Activated CD8-positive, alpha-beta memory T cell treated with anti-CD3 and anti-CD28 coated beads, Interleukin-2, amount 50 U/mL, for 1 hour (primary cell): ENCODE results near the gene NUBP2.

ENCODE experiments used
- DNase-seq: peaks from one replicate; pipeline ENCODE4 v3.0.0-alpha.2; 2020; ENCODE audit errors: extremely low read depth

Gene NUBP2

DNA sequence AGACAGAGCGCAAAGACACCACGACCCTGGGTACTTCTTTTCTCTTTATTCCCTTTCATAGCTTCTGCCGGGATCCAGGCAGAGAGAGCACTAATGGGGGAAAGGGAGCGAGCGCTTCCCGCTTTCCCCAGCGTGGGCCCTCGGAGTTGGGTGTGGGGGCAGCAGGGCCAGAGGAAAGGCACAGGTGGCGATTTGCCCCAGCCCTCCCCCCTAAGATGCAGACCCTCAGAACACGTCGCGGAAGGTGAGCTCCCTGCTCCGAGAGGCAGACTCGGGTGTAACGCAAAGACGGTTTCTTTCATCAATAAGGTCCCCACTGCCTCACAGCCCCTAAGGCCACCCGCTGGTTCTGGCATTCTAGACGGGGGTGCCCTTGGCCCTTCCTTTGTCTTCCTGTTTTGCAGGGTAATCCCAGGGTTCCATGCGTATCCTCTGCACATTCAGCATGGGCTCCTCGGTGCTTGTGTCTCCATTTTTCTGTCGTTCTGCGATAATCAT lies 10.8 kb upstream of the NUBP2 start:
- DNase-seq, result no peak

DNA sequence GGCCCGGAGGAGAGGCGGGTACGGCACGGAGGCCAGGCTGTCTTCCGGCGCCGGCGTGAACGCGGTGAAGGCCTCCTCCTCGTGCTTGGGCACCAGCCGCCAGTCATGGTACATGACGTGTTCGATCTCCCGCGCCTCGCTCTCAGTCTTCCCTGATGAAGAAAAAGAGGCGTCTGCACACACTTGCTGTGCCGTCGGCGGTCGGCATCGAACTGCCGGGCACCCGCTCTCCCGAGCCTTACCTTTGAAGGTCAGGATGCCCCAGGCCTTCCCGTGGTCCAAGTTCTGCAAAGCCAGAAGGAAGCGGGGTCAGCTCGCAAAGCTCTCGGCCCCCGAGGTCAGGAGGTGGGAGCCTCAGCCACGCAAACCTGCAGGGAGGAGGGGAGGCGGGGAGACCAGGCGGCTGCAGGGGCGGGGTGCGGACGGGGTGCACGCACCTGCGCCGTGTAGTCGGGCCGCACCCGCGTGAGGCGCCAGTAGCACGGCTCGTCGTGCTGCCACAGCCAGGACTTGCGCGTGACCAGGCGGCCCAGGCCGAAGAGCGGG lies 10.3 kb upstream of the NUBP2 start, which contains the start of gene EME2:
EME2 (plus strand) TSS at position 449 of the 546 bp plus-strand sequence. CDS start 418 bp downstream, outside the sequence.
- no peak for DNase-seq

DNA sequence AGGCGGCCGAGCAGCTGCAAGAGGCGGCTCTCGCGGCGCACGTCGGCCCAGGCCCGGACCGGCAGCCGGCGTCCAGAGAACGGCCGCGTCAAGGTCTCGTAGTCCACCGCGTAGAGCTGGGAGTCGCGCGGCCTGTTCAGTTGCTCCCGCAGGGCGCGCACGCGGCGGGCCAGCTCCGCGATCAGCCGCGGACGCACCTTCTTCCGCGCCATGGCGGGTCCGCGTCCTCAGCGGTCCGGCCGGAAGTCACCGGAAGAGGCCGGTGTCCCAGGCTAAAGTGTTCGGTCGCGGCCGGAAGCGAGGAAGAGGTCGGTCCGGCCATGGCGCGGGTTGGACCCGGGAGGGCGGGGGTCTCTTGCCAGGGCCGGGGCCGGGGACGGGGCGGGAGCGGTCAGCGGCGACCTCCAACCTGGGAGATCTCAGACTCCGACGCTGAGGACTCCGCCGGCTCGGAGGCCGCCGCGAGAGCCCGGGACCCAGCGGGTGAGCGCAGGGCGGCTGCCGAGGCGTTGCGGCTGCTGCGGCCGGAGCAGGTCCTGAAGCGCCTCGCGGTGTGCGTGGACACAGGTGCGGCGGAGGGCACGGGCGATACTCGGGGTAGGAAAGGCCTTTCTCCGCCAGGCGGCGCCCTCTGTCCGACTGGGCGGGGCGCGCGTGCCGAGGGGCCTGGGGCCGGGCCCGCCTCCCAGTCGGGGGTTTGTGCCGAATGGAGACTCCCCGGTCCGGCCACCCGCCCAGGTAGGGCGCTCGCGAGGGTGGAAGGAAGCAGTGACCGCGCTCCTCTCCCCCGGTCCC lies 9.7 kb upstream of the NUBP2 start, which contains the start of gene MRPS34:
MRPS34 (minus strand) TSS at position 227 of the 795 bp plus-strand sequence; CDS start at position 212, 15 bp downstream.
- peak; percentile 37 for DNase-seq

DNA sequence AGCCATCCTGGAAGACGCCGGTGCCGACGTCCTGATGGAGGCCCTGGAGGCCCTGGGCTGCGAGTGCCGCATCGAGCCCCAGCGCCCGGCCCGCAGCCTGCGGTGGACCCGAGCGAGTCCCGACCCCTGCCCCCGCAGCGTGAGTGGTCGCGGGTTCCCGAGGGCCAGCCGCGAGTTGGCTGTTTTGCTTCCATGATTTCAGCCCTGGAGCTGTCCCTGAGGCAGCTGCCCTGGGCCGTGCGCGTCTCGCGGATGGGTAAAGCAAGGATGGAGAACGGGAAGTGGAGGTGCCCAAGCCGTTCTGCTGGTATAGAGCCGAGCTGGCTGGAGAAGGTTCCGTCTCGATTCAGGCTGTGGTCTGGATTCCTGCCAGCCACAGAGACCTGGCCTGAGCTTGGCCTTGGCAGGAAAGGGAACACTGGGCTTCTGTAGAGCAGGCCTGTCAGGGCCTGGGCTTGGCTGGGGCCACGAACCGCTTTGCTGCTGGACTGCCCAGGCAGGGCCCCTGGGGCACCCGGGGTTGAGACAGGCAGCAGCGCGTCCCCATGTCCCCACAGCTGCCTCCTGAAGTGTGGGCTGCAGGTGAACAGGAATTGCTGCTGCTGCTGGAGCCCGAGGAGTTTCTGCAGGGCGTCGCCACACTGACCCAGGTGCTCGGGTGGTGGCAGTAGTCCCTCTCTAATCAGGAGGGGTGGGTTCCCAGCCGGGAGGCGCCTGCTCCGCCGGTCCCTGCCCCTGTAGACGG lies 8.9 kb upstream of the NUBP2 start:
- DNase-seq, result no peak

DNA sequence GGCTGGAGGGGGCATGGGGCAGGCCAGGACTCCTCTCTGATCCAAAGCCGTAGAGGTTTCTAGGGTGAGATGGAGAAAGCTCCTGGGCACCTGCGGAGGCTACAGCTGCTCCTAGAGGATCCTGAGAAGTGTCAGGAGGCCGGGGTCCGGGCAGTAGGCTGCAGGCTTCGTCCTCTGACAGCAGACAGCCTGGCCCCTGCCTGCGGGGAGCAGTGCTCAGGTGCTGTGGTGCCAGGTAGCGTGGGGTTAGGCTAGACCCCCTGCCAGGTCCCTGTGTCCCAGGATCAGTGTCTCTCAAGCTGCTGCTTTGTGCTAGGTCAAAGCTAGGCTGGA lies 8.3 kb upstream of the NUBP2 start:
- no peak for DNase-seq

DNA sequence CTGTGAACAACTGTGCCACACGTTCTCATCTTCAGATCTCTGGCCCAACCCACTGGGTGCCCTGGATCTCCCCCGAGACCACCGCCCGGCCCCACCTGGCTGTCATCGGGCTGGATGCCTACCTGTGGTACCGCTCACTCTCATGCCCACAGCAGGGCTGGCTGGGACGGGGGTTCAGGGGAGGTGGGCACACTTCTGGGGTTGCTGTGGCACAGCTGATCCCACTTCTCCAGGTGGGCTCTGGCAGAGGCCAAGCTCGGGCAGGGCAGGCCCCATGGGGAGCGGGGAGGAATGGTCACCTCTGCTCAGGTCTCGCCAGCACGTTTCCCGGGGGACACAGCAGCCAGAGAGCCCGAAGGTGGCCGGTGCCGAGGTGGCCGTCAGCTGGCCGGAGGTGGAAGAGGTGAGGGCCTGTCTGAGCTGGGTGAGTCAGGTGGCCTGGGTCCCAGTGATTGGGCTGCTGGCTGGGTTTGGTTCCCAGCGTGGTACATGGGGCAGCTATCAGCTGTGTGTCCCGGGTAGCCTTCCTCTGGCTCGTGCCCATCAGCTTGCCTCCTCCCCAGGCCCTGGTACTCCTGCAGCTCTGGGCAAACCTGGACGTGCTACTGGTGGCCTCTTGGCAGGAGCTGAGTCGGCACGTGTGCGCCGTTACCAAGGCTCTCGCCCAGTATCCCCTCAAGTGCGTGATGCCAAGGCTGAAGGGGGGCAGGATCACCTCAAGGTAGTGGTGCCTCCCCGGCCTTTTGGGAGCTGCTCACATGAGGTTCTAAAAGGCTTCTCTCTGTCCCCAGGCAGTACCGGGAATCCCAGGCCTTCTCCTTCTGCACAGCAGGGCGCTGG lies 7.5 kb upstream of the NUBP2 start:
- DNase-seq, result no peak

DNA sequence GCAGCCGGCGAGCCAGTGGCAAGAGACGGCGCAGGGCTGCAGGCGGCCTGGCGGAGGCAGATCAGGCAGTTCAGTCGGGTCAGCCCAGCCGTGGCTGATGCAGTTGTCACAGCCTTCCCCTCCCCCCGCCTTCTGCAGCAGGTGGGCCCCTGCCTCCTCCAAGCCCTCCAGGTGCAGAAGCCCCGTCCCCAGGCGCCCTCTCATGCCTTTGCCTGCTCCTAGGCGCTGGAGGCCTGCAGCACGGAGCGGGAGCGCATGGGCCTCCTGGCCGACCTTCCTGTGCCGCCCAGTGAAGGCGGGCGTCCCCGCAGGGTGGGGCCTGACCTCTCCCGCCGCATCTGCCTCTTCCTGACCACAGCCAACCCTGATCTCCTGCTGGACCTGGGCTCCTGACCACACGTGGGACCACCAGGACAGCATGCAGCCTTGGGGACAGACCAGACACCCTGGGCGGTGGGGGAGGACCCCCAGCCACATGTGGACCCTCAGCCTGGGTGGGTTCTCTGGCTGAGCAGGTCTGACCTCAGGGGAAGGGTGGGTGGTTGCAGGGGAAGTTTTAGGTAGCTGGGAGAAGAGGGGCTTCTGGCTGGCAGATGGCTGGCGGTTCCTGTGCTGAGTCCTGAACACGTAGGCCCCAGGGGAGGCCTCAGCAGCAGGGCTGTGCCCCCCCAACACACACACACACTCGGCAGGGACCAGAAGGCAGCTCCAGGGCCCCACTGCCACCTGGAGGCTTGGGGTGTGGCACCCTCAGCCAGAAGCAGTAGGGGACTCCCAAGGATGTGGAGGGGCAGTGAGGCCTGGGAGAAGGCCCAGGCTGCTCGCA lies 6.7 kb upstream of the NUBP2 start:
- DNase-seq, result no peak

DNA sequence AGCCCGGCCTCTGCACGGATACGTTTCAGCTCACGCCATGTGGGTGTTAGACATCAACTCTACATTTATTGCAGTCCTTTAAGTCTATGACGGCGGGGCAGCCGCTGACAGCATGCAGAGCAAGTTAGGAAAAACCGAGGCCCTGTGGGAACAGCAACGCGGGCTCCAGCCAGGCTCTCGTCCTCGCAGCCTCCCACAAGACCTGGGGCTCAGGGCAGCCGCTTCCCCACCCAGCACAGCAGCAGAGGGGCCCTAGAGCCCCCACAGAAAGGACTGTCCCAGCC lies 6.1 kb upstream of the NUBP2 start:
- DNase-seq, result no peak

DNA sequence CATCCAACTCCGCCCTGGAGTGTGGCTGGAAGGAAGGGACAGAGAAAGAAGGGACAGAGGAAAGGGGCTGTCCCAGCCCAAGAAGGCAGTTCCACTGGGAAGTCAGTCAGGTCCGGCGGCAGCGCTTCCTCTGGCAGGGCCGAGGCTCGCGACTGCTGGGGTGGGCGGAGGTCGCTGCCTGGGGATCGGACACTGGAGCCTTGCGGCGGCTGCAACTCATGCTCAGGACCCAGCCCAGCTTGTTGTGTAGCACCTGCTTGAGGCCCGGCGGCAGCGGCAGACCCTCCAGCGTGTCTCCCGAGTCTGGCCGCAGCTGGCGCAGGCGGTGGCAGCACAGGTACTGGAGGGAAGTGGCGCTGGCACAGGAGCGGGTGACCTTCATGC lies 5.8 kb upstream of the NUBP2 start:
- no peak for DNase-seq

DNA sequence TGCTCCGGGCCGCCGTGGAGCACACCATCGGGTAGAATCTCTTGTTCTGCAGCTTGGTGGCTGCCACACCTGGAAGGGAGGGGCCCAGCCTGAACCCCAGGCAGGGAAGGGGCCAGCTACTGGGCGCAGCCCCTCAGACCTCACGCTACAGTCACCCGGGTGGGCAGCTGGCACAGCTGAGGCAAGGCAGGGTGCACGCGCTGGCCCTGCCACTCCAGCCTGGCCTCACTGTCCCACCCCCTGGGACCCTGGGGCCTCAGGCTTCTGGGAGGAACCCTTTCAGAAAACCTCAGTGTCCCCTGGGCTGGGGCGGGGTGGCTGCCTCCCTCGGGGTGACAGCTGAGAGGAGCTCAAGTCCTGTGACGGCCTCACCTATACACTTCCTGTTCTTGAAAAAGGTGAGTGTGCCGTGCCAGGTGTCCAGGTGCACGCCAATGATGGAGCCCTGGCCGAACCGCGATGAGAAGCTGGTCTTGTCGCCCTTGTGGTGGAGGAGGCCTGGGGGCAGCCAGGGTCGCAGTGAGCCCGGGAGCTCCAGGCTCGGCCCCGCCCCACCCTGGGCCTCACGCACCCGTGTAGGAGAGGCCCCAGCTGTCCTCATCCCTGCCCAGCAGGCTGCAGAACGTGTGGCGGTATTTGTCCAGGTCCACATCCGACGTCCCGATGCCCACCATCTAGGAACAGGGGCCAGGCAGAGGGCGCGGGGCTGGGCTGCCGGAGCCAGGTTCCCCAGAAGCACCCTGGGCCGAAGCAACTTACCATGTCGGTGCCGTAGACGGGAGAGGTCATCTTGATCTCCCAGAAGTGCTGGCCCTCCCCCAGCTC lies 5.2 kb upstream of the NUBP2 start:
- no peak for DNase-seq

DNA sequence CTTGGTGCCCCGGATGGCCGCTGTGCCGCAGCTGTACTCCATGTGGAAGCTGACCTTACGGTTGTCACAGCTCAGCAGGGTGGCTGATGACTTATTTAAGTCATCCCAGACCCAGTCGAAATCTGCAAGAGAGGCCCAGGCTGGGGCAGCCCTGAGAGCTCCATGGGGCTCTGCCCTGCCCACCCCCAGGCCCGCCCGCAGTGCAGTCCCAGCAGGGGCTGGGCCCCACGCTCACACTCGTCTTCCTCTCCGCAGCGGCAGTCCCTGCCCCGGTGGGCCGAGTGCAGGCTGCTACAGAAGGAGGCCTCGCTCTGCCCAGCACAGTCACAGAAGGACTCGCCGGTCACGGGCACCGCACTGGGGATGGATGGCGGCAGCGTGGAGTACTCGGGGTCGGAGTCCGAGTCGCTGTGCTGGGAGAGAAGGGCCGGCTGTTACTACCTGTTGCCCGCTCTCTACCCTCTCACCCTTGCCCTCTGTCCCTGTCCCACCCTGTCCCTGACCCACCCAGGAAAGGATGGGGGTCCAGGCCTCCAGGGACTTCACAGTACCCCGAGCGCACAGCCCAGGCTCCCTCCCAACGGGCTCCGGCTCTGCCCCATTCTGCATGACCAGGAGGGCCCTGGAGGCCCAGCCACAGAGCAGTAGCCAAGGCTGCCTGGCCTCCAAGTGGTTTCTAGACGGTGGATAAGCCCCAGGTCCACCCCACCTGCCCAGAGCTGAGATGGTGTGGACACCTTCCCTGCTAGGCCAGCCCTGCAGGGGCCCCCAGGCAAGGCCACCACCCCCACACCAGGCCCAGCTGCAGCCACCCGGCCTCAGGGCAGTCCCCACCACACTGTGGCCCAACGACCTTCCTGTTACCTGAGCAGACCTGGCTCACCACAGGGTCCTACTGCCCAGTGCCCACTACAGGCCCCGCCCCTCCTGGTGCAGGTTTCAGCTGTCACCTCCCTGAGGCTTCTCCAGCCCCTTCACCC lies 4.3 kb upstream of the NUBP2 start:
- no peak for DNase-seq

DNA sequence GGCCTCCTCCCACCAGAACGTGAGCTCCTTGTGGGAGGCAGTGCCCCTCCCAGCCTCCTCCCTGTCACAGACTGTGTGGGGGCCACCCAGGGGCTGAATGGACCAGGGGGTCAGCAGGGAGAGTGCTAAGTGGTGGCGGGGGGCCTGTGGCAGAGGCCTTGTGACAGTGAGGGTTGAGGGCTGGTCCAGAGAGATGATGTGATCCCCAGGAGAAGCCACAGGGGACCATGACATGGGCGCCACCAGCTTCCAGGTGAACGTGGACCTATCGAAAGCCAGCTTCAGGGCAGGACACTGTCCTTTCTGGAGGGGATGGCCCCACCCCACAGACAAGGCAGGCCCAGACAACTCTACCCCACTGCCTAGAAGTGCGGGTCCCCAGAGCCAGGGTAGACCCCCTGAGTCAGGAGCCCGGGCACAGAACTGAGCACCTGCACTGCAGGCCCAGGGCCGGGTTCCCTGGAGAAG lies 3.5 kb upstream of the NUBP2 start:
- no peak for DNase-seq

DNA sequence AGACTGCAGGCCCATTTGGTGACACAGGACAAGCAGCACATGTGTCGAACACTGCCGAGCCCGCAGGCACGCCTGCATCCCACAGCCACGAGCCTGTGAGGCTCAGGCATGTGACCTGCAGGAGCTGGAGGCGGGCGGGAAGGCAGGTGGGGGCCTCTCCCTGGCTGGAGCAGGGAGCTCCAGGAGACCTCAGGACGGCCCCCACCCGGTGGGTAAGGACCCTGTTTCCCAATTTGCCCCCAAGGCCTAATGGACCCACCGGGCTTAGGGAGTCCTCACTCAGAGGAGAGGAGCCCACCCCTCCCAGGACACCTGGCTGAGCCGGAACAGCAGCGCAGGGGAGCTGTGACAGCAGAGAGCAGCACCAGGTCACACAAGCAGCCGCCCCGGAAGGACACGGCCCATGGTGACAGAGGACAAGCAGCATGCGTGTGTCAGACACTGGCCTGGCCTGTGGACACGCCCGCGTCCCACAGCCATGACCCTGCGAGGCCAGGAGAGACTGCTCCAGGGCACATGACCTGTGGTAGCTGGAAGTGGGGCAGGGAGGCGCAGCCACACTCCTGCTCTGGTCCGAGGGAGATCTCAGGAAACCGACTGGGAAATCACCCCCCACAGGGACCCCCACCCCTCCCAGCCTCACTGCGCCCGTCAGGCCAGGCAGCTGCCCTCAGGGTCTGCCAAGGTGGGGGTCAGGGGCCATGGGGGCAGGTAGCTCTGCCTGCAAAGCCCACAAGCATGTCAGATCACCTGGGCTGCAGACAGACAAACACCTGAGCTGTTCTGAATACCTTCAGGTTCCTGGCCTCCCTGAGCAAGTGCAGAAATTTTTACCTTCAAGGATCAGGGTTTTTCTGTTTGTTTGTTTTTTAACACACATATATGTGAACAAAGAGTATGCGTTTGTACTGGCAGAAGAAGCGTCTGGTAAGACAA lies 2.8 kb upstream of the NUBP2 start:
- DNase-seq, result no peak

DNA sequence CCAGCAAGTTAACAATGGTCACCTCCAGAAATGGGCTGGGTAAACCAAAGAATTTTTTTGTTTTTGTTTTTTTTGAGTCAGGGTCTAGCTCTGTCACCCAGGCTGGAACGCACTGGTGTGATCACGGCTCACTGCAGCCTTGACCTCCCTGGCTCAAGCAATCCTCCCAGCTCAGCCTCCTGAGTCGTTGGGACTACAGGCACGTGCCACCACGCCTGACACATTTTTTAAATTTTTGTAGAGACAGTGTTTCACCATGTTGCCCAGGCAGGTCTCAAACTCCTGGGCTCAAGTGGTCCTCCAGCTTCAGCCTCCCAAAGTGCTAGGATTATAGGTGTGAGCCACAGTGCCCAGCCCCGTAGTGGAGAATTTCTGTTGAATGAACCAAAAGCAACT lies 2.1 kb upstream of the NUBP2 start:
- no peak for DNase-seq

DNA sequence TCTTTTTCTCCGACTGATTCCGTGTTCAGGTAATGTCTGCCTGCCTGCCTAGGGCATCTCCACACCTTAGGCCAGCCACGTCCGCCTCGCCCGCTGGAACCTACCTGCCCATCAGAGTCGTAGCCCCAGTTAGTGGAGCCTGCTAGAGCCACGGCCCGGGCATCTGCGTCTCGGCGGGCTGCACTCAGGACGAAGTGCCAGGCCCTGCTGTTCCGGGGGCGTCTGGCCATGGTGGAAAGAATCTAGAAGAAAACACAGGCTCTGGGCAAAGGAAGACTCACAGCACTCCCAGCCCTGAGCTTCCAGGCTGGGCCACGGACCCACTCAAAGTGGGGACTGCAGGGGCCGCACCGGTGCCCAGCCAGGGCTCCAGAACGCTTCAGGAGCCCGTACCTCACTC lies 1.5 kb upstream of the NUBP2 start:
- no peak for DNase-seq

DNA sequence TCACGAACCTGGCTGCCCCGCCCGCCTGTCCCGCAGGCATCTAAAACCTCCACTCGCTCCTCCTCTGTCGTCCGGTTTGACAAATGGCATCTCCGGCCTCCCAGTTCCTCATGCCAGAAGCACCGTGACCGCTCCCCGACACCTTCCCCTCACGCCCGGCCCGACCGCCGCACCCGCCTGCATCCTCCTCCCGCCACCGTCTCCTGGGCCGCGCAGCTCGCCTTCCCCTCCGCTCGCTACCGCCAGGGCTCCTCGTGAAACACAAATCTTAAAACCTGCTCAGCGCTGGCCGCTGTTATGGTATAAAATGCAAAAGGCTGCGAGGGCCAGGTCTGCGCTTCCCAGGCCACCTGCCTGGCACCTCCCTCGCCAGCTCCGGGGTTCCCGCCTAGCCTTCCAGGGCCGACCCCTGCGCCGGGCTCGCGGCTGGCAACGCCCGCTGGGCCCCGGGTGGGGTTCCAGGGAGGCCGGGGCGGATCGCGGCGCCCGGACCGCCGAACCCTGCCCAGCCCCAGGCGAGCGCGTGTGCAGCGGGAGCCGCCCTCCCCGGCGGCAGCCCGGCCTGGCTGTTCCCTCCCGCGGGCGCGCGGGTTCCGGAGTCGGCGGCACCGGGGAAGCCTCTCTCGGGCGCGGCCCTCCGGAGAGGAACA lies 877 bp upstream of the NUBP2 start:
- no peak for DNase-seq
